Astrocyte (in vitro differentiated cells and primary cell): ENCODE measurements around the gene SLC25A25.

Source experiments
- EZH2 ChIP-seq: IDR thresholded peaks from 2 replicates; pipeline ENCODE4 v1.6.1; 2012; ENCODE audit warnings: mild to moderate bottlenecking, low read length, inconsistent platforms; ENCODE audit not compliant: insufficient read depth
- TF ChIP-seq, protein P1 (sequence below): IDR thresholded peaks from 2 replicates; pipeline ENCODE4 v1.5.1; 2011; ENCODE audit warnings: low read depth, mild to moderate bottlenecking, inconsistent platforms, low read length, moderate library complexity; ENCODE audit not compliant: insufficient read depth

DNA sequence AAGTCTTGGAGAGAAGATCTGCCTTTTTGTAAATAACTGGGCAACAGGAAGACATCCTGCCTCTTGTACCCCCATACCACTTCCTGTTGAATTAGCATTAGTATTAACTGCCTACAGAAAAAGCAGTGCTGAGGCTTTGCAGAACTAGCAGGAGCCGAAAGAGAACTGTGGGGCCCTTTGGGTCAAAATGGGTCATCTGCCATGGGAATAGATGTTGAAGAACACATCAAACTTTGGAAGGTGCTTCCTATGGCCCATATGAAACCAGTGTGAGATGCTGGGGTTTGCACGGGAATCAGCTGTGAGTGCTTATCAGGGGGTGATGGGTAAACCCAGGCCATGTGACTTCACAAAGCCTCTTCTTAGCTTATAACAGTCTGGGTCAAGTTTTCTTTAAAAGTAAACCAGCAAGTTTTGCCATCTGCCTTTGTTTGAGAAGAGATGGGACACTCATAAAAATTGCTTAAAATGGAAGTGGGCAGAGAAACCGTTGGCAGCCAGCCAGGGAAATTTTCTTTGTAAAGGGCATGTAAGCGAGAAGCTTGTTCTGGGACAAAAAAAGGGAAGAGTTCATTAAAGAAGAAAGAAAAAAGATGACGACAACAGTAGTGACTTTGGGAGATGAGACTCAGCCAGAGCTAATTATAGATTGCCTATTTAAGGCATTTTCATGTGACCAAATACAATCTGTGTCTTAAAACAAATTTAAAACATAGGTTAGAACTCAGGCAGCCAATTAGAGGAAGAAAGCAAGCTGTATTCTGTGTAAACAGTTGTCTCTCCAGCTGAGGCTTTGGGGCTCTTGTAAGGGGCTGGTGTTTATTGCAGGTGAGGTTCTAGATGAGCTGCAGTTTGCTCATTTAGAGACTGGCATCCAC is 4.4 kb downstream of the SLC25A25 start:
- TF ChIP-seq, protein P1, sequence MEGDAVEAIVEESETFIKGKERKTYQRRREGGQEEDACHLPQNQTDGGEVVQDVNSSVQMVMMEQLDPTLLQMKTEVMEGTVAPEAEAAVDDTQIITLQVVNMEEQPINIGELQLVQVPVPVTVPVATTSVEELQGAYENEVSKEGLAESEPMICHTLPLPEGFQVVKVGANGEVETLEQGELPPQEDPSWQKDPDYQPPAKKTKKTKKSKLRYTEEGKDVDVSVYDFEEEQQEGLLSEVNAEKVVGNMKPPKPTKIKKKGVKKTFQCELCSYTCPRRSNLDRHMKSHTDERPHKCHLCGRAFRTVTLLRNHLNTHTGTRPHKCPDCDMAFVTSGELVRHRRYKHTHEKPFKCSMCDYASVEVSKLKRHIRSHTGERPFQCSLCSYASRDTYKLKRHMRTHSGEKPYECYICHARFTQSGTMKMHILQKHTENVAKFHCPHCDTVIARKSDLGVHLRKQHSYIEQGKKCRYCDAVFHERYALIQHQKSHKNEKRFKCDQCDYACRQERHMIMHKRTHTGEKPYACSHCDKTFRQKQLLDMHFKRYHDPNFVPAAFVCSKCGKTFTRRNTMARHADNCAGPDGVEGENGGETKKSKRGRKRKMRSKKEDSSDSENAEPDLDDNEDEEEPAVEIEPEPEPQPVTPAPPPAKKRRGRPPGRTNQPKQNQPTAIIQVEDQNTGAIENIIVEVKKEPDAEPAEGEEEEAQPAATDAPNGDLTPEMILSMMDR: no peak
- TF ChIP-seq EZH2: no peak
